HG02642 (cell line): ENCODE measurements around the gene KBTBD8.

ENCODE experiments used
- ATAC-seq: cut with Tn5 transposase; IDR thresholded peaks from one replicate; pipeline ENCODE4 v1.9.1; 2021; ENCODE audit warnings: mild to moderate bottlenecking; ENCODE audit not compliant: unreplicated experiment, poor library complexity

The KBTBD8 gene

GRCh38 chr3:66996696-66997095 is 1.4 kb upstream of the KBTBD8 start:
- no peak for ATAC-seq

DNA sequence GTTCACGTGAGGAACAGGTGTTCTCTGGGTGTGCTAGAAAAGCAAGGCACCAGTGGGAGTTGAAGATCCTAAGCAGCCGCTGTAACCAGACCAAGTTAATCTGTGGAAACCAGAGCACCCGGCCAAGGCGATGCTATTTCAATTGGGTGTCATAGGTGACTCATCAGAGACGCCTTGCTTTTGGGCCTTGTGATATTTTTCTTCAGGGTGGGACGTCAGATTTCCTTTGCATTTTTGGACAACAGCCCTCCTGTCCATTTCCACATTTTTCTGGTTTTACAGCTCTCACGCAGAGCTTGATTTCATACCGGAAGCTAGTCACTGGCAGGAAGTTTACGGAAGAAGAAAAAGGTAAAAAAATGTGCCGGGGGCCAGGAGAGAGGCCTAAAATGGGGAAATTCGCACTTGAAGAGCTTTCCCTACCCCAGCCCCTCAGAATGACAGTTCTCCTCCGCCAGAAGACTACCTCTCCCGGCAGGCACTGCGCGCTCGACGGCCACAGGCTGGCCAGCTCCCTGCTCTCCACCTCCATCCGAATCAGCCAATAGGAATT is 471 bp upstream of the KBTBD8 start:
- ATAC-seq = no peak

DNA sequence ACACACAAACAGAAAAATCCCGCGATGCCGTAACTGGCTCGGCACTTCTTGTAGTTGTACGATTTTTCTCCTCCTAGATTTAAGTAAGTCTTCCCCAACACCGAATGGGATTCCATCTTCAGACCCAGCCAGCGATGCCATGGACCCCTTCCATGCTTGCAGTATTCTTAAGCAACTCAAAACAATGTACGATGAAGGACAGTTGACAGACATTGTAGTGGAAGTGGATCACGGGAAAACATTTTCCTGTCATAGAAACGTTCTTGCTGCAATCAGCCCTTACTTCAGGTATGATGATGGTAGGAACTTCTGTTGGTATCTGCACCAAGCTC is 763 bp downstream of the KBTBD8 start:
- no peak for ATAC-seq

DNA sequence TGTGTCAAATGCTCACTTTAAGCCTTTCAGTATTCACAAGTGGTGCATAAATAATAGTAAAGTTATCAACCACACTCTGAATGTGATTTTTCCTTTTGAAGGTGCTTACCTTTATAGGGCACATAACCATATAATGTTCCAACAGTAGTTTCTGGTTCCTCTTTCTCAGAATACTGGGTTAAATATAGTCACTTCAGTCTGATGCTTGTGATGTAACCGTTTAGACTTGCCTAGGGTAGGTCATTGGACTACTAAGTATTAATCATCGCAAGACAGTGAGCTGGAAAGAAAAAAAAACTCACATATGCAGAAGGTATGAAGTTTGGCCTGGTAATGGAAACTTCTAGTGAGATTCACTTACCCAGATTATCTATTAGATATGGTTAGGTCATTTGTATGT is 1.9 kb downstream of the KBTBD8 start:
- peak; percentile 38 for ATAC-seq

GRCh38 chr3:67001086-67001861 is 3.2 kb downstream of the KBTBD8 start:
- ATAC-seq = no peak

GRCh38 chr3:67005974-67006373 is 7.9 kb downstream of the KBTBD8 start:
- ATAC-seq = no peak

GRCh38 chr3:67006460-67006859 is 8.4 kb downstream of the KBTBD8 start:
- no peak for ATAC-seq

DNA sequence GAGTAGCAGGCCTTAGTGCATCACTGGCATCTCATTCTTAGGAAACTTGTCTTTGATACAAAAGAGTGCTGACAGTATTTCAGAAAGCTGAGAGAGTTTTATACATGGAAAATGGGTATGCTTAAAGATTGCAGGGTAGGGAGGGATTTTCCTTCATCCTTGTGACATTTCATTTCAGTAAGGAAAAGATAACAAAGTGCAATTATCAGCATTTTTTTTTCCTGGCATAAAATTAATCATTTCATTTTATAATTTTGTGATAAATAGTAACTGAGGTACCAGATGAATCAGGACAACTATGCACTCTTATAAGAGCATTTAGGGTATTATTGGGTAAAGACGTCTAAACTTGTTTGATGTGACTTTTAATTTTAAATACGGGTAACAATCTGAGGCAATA is 10.3 kb downstream of the KBTBD8 start:
- no peak for ATAC-seq

DNA sequence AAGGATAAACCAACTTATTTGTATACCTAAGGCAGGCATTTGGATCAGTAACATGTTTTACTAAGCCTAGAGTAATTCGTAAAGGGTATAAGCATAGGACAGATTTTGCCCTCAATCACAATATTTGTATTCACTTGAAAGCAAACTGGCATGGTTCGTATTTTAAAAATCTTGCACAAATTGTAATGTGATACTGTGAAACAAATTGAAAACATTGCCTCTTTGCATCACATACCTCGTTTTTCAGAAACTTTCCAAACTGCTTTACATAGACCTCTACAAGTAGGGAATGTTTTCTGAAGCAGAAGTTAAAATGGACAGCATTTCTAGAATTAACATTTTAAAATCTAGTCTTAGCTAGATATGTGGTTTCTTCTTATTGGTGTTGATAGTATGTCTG is 11.6 kb downstream of the KBTBD8 start:
- no peak for ATAC-seq

- no peak for ATAC-seq
Observed at GRCh38 chr3:67011414-67012131, 13.5 kb downstream of the KBTBD8 start.

DNA sequence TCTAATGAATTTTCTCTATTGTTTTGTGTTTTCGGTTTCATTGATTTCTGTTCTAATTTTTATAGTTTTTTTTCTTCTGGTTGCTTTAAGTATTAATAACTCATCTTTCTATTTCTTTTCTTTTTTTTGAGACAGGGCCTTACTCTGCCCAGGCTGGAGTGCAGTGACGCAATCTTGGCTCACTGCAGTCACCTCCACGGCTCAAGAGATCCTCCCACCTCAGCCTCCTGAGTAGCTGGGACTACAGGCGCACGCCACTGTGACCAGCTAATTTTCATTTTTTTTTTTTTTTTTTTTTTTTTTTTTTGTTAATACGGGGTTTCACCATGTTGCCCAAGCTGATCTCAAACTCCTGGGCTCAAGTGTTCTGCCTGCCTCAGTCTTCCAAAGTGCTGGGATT is 14.5 kb downstream of the KBTBD8 start:
- ATAC-seq = no peak

DNA sequence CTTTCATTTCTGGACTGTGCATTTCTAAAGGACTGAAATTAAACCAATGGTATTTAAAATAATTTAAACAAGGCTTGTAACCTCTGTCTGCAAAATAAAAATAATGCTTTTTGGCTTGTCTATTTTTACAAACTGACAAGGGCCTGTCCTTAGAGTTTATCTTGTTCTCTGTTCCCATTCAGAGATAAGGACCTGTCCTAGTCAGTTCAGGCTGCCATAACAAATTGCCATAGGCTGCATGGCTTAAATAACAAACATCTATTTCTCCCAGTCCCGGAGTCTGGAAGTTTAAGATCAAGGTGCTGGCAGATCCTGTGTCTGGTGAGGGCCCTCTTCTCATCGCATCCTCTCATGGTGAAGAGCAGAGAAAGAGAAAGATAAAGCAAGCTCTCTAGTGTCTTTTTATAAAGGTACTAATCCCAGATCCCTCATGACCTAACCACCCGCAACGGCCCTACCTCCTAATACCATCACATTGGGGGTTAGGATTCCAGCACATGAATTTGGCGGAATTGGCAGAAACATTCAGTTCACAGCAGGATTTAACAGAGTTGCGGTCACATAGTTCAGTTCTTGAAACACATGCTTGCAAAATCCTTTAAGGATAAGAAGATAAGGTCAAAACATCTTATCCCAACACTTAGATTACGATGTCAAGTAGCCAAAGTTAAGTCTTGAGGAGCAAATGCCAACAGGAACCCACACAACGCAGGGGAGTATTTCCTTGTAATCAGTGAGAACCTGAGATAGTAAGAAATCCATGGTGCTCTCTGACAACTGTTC is 17.8 kb downstream of the KBTBD8 start:
- no peak for ATAC-seq

- ATAC-seq = peak; percentile 60
Observed at GRCh38 chr3:67016522-67017080, 18.5 kb downstream of the KBTBD8 start.

- peak; percentile 31 for ATAC-seq
Observed at GRCh38 chr3:67017211-67017610, 19.1 kb downstream of the KBTBD8 start.

DNA sequence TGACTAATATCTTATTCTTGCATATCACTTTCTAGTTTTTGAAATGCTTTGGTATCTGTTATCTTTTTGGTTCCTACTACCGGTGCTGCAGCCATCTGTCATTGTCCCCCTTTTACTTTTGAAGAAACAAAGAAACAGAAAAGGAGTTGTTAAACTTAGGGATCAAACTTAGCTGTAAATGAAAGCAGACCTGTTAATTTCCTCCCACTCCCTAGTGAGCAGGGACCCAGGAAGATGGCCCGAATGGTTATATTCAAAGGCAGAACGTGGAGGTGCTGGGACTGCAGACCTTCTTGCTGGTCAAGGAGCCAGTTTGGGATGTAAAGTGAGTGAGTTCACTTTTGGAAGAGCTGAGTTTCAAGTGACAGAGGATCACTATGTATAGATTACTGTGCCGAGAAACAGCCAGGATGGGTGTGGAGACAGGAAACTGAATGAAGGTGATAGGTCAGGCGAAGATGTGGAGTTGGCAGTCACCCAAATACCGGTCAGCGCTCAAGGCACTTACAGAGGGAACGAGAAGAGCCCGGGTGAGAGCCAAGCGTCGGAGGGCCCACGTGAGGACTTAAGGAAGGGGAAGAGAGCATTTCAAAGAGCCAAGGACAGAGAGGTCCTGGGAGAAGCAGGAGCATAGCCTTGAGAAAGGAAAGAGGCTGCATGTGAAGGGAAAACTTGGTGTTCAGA is 20.1 kb downstream of the KBTBD8 start:
- no peak for ATAC-seq

- no peak for ATAC-seq
Observed at GRCh38 chr3:67018789-67019526, 20.9 kb downstream of the KBTBD8 start.

DNA sequence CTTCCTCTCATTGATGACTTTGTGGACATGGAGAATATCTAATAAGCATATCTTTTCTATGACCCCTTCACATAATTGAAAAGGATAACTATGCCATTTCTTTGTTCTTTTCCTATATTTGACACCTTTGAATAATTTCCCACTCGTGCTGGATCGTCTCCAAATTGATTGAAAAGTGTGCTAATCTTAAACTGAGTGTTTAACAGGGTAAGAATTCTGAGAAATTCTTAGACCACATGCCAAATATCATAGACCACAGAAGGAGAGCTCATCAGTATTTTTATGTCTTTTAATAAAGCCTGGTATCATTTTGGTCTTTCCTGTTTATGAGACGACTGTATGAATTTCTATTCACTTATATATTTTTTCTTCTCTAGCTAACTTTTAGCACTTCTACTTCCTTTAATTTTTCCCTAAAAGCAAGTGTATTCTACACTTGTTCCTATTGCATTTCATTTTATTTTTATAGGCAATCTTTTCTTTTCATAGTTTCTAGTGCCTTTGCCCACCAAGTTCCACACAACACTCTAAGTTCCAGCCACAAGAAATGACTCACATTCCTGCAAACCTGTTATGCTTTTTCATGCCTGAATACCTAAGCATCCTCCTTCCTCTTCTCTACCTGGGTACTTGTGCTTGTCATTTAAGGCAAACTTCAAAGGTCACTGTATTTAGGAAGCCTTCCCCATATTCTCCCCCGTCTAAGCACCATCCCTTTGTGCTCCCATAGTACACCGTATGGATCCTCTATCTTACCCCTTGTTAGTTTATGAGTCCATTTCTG is 30.1 kb downstream of the KBTBD8 start:
- ATAC-seq = no peak
